UCSD-AML1 (cell line): ENCODE results near the gene MYLK3.

Experiments used
- DNase-seq: peaks from one replicate; lab custom pipeline; 2025; ENCODE audit not compliant: unreplicated experiment; lab: John Stamatoyannopoulos, UW

MYLK3 gene

GRCh38 chr16:46759309-46759708, 11.2 kb upstream of the MYLK3 start:
- DNase-seq, result no peak

GRCh38 chr16:46757339-46758050, 9.4 kb upstream of the MYLK3 start:
- DNase-seq, result no peak

- DNase-seq, result no peak
Measured at GRCh38 chr16:46756772-46757171, 8.6 kb upstream of the MYLK3 start.

- no peak for DNase-seq
Measured at GRCh38 chr16:46753015-46753414, 4.9 kb upstream of the MYLK3 start.

GRCh38 chr16:46751381-46751780, 3.2 kb upstream of the MYLK3 start:
- DNase-seq, result no peak

- DNase-seq, result no peak
Measured at GRCh38 chr16:46748775-46749705, 896 bp upstream of the MYLK3 start.

- no peak for DNase-seq
Measured at GRCh38 chr16:46746821-46747776, 1.0 kb downstream of the MYLK3 start.

GRCh38 chr16:46745617-46746016, 2.5 kb downstream of the MYLK3 start:
- DNase-seq, result no peak

GRCh38 chr16:46743232-46743719, 4.9 kb downstream of the MYLK3 start:
- DNase-seq, result peak; percentile 59

GRCh38 chr16:46739934-46740333, 8.2 kb downstream of the MYLK3 start:
- DNase-seq, result no peak

GRCh38 chr16:46737621-46738214, 10.4 kb downstream of the MYLK3 start:
- DNase-seq, result no peak

GRCh38 chr16:46736695-46737094, 11.4 kb downstream of the MYLK3 start:
- DNase-seq, result no peak

GRCh38 chr16:46733319-46733830, 14.8 kb downstream of the MYLK3 start:
- no peak for DNase-seq

- DNase-seq, result no peak
Measured at GRCh38 chr16:46732561-46732960, 15.6 kb downstream of the MYLK3 start.

- DNase-seq, result no peak
Measured at GRCh38 chr16:46731691-46732555, 16.2 kb downstream of the MYLK3 start.

GRCh38 chr16:46730801-46731690, 17.1 kb downstream of the MYLK3 start:
- no peak for DNase-seq

GRCh38 chr16:46730126-46730525, 18.0 kb downstream of the MYLK3 start:
- DNase-seq, result no peak

GRCh38 chr16:46729326-46729995, 18.7 kb downstream of the MYLK3 start:
- DNase-seq, result no peak
